Stimulated activated memory B cell treated with anti-CD40 and anti-IgM and Interleukin-4, amounts not matched to agents 10 μg/mL and 1 μg/mL and 100 μg/mL, for 72 hours (primary cell): ENCODE measurements around the gene ARMC9.
A peak's percentile ranks its signal among the peaks of the same experiment; 100 is the strongest.
"Not testable (repeated sequence)": the region's sequence is repeated elsewhere in the genome, so short reads cannot be mapped to it uniquely, and the experiment has no call there.

Source experiments
- ATAC-seq: fragments of 150-1000 bp; cut with Tn5 transposase; 2 replicates; pipeline ENCODE4 v1.10.0; 2021
- H3K27ac Mint-ChIP-seq: one replicate; pipeline ENCODE4 v1.8.0; 2022; ENCODE audit warnings: mild to moderate bottlenecking, mixed read lengths
- H3K27me3 Mint-ChIP-seq: one replicate; pipeline ENCODE4 v1.8.0; 2022; ENCODE audit warnings: mixed read lengths
- H3K36me3 Mint-ChIP-seq: one replicate; pipeline ENCODE4 v1.8.0; 2022; ENCODE audit warnings: mixed read lengths
- H3K4me1 Mint-ChIP-seq: one replicate; pipeline ENCODE4 v1.8.0; 2022; ENCODE audit warnings: mixed read lengths
- H3K4me3 Mint-ChIP-seq: one replicate; pipeline ENCODE4 v1.8.0; 2022; ENCODE audit warnings: mild to moderate bottlenecking, moderate library complexity, mixed read lengths
- H3K9me3 Mint-ChIP-seq: one replicate; pipeline ENCODE4 v1.8.0; 2022; ENCODE audit warnings: mixed read lengths

Gene ARMC9

DNA sequence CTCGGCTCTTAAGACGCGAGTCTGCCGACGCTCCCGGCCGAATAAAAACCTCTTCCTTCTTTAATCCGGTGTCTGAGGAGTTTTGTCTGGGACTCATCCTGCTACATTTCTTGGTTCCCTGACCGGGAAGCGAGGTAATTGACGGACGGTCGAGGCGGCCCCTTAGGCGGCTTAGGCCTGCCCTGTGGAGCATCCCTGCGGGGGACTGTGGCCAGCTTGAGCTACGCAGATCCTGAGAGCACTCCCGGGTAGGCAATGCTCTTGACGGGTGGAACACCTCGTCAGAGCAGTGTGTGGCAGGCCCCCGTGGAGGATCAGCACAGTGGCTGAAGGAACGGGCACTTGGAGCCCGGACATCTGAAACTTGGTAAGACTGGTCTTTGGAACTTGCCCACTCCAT, 202.7 kb downstream of the ARMC9 start:
- H3K27ac Mint-ChIP-seq: peak overlapping the region; percentile 18
- ATAC-seq, H3K9me3 Mint-ChIP-seq, H3K4me3 Mint-ChIP-seq, H3K27me3 Mint-ChIP-seq: not testable (repeated sequence)
- peaks cover 36% of the 10 kb centered on the region for H3K4me1 Mint-ChIP-seq
- peaks cover 17% of the 10 kb centered on the region for H3K36me3 Mint-ChIP-seq

DNA sequence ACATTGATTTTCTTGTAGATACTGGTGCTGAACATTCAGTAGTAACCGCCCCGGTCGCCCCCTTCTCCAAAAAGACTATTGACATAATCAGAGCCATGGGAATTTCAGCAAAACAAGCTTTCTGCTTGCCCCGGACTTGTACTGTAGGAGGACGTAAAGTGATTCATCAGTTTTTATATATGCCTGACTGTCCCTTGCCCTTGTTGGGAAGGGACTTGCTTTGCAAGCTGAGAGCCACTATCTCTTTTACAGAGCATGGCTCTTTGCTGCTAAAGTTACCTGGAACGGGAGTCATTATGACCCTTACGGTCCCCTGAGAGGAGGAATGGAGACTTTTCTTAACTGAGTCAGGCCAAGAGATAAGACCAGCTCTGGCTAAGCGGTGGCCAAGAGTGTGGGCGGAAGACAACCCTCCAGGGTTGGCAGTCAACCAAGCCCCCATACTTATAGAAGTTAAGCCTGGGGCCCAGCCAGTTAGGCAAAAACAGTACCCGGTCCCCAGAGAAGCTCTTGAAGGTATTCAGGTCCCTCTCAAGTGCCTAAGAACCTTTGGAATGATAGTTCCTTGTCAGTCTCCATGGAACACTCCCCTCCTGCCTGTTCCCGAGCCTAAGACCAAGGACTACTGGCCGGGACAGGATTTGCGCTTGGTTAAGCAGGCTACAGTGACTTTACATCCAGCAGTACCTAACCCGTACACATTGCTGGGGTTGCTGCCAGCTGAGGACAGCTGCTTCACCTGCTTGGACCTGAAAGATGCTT, 205.2 kb downstream of the ARMC9 start:
- H3K36me3 Mint-ChIP-seq: peaks cover 11% of the 10 kb centered on the region
- H3K9me3 Mint-ChIP-seq, H3K27me3 Mint-ChIP-seq, ATAC-seq, H3K27ac Mint-ChIP-seq, H3K4me3 Mint-ChIP-seq: not testable (repeated sequence)
- peaks cover 20% of the 10 kb centered on the region for H3K4me1 Mint-ChIP-seq

DNA sequence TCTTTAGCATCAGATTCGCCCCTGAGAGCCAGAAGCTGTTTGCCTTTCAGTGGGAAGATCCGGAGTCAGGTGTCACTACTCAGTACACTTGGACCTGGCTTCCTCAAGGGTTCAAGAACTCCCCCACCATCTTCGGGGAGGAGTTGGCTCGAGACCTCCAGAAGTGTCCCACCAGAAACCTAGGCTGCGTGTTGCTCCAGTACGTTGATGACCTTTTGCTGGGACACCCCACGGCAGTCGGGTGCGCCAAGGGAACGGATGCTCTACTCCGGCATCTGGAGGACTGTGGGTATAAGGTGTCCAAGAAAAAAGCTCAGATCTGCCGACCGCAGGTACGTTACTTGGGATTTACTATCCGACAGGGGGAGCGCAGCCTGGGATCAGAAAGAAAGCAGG, 205.8 kb downstream of the ARMC9 start:
- H3K9me3 Mint-ChIP-seq, ATAC-seq, H3K4me3 Mint-ChIP-seq, H3K36me3 Mint-ChIP-seq, H3K27ac Mint-ChIP-seq, H3K27me3 Mint-ChIP-seq: not testable (repeated sequence)
- H3K4me1 Mint-ChIP-seq: peaks cover 20% of the 10 kb centered on the region

DNA sequence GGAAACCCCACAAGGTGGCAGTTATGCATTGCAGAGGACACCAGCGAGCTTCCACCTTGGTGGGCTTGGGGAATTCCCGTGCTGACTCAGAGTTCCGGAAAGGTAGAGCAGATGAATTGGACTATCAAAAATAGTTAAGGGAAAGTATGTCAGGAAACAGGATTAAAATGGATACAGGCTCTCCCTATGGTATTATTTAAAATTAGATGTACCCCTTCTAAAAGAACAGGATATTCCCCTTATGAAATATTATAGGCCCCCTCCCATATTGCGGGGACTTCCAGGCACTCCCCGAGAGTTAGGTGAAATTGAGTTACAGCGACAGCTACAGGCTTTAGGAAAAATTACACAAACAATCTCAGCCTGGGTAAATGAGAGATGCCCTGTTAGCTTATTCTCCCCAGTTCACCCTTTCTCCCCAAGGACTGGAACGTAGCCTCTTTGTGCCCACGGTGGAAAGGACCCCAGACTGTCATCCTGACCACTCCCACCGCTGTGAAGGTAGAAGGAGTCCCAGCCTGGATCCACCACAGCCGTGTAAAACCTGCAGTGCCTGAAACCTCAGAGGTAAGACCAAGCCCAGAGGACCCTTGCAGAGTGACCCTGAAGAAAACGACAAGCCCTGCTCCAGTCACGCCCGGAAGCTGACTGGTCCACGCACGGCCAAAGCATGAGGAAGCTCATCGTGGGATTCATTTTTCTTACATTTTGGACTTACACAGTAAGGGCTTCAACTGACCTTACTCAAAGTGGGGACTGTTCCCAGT, 207.4 kb downstream of the ARMC9 start:
- H3K27ac Mint-ChIP-seq: peak overlapping the region; percentile 31
- H3K9me3 Mint-ChIP-seq, H3K27me3 Mint-ChIP-seq, ATAC-seq: not testable (repeated sequence)
- peaks cover 15% of the 10 kb centered on the region for H3K4me1 Mint-ChIP-seq
- H3K36me3 Mint-ChIP-seq: peaks cover 16% of the 10 kb centered on the region
- H3K4me3 Mint-ChIP-seq: peak overlapping the region; percentile 64

DNA sequence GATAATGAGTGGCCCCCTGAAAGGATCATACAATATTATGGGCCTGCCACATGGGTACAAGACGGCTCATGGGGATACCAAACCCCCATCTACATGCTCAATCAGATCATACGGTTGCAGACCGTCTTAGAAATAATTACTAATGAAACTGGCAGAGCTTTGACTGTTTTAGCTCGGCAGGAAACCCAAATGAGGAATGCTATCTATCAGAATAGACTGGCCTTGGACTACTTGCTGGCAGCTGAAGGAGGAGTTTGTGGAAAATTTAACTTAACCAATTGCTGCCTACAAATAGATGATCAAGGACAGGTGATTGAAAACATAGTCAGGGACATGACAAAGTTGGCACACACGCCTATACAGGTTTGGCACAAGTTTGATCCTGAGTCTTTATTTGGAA, 209.3 kb downstream of the ARMC9 start:
- H3K27me3 Mint-ChIP-seq, H3K9me3 Mint-ChIP-seq, H3K36me3 Mint-ChIP-seq, ATAC-seq, H3K4me3 Mint-ChIP-seq, H3K27ac Mint-ChIP-seq: not testable (repeated sequence)
- peaks cover 15% of the 10 kb centered on the region for H3K4me1 Mint-ChIP-seq

DNA sequence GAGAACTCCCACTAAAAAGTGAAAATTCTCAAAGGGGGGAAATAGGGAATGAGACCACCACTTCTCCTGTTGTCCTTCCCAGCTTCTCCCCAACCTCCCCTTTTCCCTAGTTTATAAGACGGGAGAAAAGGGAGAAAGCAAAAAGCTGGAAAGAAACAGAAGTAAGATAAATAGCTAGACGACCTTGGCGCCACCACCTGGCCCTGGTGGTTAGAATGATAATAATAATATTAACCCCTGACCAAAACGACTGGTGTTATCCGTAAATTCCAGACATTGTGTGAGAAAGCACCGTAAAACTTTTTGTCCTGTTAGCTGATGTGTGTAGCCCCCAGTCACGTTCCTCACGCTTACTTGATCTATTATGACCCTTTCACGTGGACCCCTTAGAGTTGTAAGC, 209.9 kb downstream of the ARMC9 start:
- H3K27me3 Mint-ChIP-seq, ATAC-seq, H3K36me3 Mint-ChIP-seq, H3K9me3 Mint-ChIP-seq, H3K27ac Mint-ChIP-seq, H3K4me3 Mint-ChIP-seq: not testable (repeated sequence)
- peaks cover 15% of the 10 kb centered on the region for H3K4me1 Mint-ChIP-seq

DNA sequence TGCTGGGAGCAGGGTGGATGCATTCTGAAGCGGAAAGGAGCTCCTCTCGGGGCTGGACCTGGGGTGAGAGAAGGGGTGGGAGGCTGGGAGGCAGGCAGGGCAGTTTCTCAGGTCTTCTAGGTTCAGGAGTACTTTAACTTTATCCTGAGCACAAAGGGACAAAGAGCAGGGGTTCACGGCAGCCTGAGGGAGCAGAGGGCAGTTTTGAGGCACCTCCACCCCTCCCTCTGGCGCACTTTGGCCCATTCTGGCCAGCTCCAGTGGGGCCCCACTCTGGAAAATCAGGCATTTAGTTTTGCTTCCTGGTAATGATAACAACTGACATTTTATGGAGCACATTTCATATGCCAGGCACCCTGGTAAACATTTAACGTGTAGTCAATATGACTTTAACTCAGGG, 211.3 kb downstream of the ARMC9 start:
- Mint-ChIP-seq H3K4me3 (no peak overlapping the region), H3K36me3 (peaks cover 7% of the 10 kb centered on the region), H3K4me1 (peaks cover 14% of the 10 kb centered on the region), H3K27ac (no peak overlapping the region), H3K9me3 (peaks cover 2% of the 10 kb centered on the region), H3K27me3 (no peaks in the 10 kb centered on the region)
- no peak for ATAC-seq

DNA sequence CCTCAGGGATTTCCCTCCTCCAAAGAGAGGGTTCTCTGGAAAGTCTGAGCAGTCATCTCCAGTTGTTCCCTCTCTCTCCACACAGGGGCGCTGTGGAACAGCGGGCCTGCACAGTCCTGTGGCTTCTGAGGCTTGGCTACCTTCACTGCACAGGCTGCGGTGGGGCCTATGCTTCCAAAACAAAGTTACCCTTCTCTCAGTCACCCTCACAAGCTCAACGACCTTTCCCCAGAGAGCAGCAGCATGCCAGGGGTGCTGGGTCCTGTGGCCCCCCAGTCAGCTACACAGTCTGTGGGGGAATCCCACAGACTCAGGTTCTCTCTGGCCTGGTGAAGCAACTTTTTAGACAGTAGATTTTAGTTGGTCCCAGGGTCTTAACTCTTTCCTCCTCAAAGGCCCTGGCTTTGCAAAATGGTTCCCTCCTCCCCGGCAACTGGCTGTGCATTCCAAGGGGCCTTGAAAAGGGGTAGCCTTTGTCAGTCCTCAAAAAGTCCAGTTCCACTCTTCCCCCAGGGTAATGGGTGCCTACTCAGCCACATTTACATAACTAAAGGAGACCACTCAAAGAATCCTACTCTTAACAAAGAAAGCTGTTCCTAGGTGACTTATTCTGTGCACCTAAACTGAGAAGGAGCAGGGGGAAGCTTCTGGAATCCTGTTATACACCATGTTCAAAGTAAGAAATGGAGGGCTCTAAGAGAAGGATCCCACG, 212.0 kb downstream of the ARMC9 start:
- peaks cover 7% of the 10 kb centered on the region for H3K4me1 Mint-ChIP-seq
- H3K36me3 Mint-ChIP-seq: peaks cover 7% of the 10 kb centered on the region
- ATAC-seq: no peak
- H3K4me3 Mint-ChIP-seq: no peak overlapping the region
- no peak overlapping the region for H3K27ac Mint-ChIP-seq
- H3K27me3 Mint-ChIP-seq: peaks cover 2% of the 10 kb centered on the region
- peaks cover 2% of the 10 kb centered on the region for H3K9me3 Mint-ChIP-seq

DNA sequence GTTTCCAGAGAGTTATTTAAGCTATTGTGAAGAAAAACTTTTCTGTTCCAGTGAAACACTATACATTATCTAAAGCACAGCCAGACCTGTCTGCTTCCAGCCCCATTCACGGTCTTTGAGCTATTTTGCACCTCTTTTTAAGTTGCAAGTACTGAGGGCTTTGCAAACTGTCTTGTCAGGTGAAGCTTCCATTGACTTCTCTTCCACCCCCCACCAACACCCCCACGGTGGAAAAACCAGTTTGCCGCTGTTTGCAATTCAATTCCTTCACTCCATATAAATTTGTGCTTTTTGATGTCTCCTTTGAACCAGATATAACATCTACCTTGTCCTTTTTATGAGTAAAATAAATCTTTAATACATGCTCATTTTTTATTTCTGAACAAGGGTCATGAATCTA, 212.8 kb downstream of the ARMC9 start:
- Mint-ChIP-seq H3K4me3 (peak overlapping the region; percentile 57), H3K36me3 (peaks cover 7% of the 10 kb centered on the region), H3K27ac (no peak overlapping the region), H3K4me1 (no peaks in the 10 kb centered on the region), H3K27me3 (peaks cover 10% of the 10 kb centered on the region), H3K9me3 (peaks cover 2% of the 10 kb centered on the region)
- no peak for ATAC-seq

DNA sequence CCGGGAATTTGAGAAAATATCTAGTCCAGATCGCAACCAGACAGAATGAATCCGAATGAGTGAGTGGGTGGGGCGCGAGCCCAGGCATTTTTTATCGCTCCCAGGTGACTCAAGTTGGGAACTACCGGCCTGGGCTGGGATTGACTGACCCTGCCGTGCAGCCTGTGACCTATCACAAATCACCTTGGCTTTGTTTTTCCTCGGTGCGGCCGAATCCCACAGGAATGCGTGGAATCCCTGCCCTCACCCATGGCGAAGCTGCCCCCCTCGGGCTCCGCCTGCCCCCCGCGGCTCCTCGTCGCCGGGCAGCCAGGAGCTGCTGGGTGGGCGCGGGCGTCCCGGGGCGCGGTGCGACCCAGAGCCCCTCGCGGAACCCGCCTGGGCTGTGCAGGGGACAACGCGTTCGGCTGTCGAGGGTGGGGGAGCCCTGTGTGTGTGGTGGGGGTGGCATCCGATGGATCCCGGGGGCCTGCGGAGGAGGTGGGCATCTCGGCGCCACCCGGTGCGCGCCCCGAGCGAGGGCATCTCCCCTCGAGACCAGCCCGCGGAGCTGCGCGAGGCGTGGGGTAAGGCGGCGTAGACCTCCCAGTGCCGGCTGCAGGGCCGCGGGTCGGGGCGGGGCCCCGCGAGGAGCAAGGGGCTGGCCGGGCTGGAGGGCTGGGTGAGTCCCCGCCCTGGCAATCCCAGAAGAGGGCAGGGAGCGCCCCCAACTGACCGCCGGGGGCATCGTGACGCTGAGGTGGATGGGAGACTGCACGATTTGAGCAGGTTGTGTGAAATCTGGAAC, 213.6 kb downstream of the ARMC9 start:
- H3K36me3 Mint-ChIP-seq: peaks cover 7% of the 10 kb centered on the region
- H3K9me3 Mint-ChIP-seq: peaks cover 2% of the 10 kb centered on the region
- H3K4me1 Mint-ChIP-seq: no peaks in the 10 kb centered on the region
- peak overlapping the region; percentile 57 for H3K4me3 Mint-ChIP-seq
- peak; percentile 99 for ATAC-seq
- peak overlapping the region; percentile 58 for H3K27ac Mint-ChIP-seq
- H3K27me3 Mint-ChIP-seq: peaks cover 18% of the 10 kb centered on the region

DNA sequence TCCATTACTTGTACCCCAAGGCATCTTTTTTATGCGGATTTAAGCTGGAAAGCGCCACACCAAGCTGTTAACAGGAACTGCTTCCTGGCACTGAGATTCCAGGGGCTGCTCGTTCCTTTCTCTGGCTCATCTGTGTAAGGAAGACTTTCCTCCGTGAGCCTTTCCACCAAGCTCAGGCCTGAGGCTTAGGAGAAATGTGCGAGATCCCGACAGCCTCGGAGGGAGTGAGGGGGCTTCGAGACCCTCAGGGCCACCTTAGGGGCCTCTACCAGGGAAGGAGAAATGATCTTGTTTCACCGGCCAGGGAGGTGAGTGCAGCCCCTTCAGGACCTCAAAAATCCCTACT, 214.2 kb downstream of the ARMC9 start:
- peak overlapping the region; percentile 58 for H3K27ac Mint-ChIP-seq

DNA sequence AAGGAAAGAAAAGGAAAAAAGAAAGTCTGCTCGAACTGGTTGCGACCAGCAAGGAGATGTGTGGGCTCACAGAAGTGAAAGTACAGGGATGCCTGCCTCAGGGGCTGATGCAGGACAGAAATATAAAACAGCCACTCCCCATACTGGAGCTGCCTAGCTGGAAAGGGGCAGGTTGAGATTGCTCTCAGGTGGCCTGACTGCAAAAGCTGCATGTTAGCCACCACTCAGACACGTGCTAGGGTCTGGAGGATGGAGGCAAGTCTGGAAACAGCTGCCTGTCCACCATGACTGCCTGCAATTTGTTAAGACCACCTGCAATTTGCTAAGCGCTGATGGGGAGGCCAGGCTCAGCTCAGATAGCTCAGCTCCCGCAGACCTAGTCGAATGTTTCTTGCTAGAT, 215.0 kb downstream of the ARMC9 start:
- Mint-ChIP-seq H3K4me1 (no peaks in the 10 kb centered on the region), H3K27ac (no peak overlapping the region)

More for the DNA sequence above, 214.2 kb downstream of the ARMC9 start:
- peak overlapping the region; percentile 57 for H3K4me3 Mint-ChIP-seq
- no peak for ATAC-seq
- no peaks in the 10 kb centered on the region for H3K4me1 Mint-ChIP-seq
- peaks cover 2% of the 10 kb centered on the region for H3K9me3 Mint-ChIP-seq
- peaks cover 7% of the 10 kb centered on the region for H3K36me3 Mint-ChIP-seq
- H3K27me3 Mint-ChIP-seq: peaks cover 20% of the 10 kb centered on the region

DNA sequence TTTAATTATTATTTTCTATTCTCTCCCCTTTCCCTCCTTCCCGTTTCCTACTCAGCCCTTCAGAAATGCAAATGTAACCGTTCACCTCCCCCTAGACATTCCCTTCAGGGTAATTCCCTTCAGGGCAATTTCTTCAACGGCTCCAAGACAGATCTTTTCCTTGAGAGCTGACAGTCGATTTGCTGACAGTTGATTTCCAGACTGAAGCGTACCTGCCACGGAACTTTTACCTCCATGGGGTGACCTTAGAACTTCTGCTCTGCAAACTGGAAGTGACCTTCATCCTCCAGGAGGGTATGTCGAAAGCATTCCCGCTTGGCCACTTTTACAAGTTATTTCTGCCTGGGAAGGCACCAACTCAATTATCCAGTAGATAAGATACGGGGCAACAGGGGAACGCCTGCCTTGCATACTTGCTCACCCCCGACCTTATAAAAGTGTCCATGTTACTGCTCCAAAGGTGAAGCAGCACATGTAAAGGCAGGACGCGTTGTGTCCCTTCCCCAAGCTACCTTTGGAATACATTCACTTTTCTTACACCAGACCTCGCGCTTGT, 215.6 kb downstream of the ARMC9 start:
- Mint-ChIP-seq H3K27me3 (peaks cover 28% of the 10 kb centered on the region), H3K4me3 (no peak overlapping the region), H3K9me3 (peaks cover 2% of the 10 kb centered on the region), H3K27ac (no peak overlapping the region), H3K36me3 (peaks cover 7% of the 10 kb centered on the region), H3K4me1 (no peaks in the 10 kb centered on the region)
- no peak for ATAC-seq

More for the DNA sequence above, 215.0 kb downstream of the ARMC9 start:
- Mint-ChIP-seq H3K4me3 (no peak overlapping the region), H3K27me3 (peaks cover 23% of the 10 kb centered on the region), H3K36me3 (peaks cover 7% of the 10 kb centered on the region), H3K9me3 (peaks cover 2% of the 10 kb centered on the region)
- ATAC-seq: no peak

DNA sequence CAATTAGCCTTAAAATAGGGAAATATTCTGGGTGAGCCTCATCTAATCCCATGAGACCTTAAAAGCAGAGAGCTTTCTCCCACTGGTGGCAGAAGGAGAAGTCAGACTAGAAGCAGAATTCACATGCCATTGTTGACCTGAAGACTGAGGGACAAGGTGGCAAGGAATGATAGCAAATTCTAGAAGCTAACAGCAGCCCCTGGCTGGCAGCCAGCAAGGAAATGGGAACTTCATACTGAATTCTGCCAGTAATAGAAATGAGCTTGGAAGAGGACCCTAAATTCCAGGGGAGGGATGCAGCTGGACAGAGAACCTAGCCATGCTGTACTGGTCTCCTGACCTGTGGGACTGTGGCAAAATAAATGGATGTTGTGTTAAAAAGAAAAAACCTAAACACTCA, 216.6 kb downstream of the ARMC9 start:
- Mint-ChIP-seq H3K4me1 (no peaks in the 10 kb centered on the region), H3K27me3 (peaks cover 35% of the 10 kb centered on the region), H3K9me3 (peaks cover 2% of the 10 kb centered on the region), H3K27ac (no peak overlapping the region), H3K36me3 (peaks cover 7% of the 10 kb centered on the region), H3K4me3 (no peak overlapping the region)
- ATAC-seq: no peak
